GM18870 (cell line): Measurements from ENCODE around the gene RBMS1.

Source experiments
- ATAC-seq: cut with Tn5 transposase; IDR thresholded peaks from one replicate; pipeline ENCODE4 v1.9.1; 2021; ENCODE audit warnings: moderate library complexity; ENCODE audit not compliant: unreplicated experiment

RBMS1 gene

GRCh38 chr2:160411167-160411566, 82.4 kb downstream of the RBMS1 start:
- ATAC-seq, result peak; percentile 38

DNA sequence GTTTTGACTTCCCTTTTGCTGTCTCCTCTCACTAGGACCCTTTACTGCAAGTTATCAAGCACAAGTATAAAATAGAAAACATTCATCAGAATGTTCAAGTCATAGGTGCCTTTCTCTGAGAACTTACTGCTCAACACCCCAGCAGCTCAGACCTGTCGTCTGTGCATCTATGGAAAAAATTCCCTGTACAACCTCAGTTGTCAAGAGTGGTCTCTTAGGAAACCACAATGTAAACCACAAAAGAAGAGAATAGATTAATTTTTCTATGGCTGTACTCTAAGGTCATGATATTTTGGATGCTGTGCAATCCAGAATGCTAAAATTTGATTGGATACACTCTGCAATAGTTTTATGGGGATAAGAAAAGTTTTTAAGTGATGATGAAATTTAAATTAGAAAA, 84.1 kb downstream of the RBMS1 start:
- ATAC-seq, result no peak

- ATAC-seq, result no peak
Observed at GRCh38 chr2:160408959-160409291, 84.7 kb downstream of the RBMS1 start.

- ATAC-seq, result no peak
Observed at GRCh38 chr2:160408173-160408958, 85.2 kb downstream of the RBMS1 start.

- ATAC-seq, result peak; percentile 21
Observed at GRCh38 chr2:160407393-160408172, 86.0 kb downstream of the RBMS1 start.

DNA sequence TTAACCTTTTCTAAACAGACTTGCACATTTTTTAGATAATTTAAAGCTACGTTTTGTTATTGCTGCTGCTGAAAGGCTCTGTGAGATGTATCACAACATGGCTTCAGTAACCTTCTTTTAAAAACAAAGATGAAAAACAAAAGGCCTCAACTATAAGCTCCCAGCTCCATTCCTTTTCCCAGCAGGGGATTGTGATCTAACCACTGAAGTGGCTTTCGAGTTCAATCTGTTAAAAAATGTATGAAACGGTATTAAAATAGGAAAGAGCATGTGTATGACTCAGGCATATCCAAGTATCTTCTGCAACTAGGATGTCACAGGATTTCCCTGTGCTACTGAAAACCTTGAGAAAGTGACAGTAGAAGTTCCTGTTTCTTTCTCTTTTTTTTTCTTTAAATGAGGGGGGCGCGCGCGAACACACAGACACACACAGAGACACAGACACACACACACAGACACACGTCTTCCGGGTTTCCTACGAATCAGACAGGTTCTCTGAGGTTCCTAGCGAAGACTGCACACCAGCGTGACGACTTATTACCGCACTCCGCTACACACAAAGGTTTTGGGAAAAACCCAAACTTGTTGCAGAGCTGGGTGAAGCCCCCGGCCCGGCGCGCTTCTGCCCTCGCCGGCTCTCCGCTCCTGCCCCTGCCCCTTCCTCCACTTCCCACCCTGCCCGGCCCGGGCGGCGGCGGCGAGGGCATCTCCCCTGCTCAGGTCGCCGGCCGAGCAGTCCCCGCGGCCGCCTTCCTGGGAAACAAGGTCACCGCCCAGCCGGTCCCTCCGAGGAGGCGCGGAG, 86.8 kb downstream of the RBMS1 start:
- peak; percentile 57 for ATAC-seq

DNA sequence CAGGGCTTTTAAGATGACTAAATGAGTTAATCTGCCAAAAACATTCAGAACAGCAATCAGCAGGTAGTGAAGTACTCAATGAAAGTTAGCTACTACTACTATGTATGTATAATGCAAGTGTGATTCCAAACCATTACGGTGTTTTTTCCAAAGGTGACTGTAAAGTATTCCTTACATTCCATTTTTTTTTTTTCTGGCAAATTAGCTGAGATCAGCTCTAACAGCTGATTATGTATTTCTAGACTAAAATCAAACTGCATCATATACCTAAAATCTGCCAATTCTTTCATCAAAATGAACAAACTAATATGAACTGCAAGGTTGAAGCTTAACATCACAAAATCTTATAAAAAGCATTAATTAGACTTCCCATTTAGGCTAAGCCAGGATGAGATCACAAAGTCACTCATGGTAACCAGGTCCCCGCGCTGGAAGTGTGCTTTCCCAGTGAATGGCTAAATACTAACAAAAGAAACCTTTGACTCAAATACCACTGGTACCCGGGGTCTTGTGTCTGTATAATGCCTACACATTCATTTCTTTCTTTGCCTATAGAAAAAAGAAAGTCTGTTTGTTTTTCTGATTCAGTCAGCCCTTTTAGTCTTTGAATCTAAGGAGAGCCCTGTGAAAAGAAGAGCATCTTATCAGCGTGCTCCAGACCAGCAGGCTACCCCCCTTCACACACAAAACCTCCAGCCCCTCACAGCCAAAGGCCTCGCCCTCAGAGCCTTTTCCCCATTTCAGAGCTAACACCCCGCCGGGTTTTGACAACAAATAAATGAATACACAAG, 88.3 kb downstream of the RBMS1 start:
- no peak for ATAC-seq

DNA sequence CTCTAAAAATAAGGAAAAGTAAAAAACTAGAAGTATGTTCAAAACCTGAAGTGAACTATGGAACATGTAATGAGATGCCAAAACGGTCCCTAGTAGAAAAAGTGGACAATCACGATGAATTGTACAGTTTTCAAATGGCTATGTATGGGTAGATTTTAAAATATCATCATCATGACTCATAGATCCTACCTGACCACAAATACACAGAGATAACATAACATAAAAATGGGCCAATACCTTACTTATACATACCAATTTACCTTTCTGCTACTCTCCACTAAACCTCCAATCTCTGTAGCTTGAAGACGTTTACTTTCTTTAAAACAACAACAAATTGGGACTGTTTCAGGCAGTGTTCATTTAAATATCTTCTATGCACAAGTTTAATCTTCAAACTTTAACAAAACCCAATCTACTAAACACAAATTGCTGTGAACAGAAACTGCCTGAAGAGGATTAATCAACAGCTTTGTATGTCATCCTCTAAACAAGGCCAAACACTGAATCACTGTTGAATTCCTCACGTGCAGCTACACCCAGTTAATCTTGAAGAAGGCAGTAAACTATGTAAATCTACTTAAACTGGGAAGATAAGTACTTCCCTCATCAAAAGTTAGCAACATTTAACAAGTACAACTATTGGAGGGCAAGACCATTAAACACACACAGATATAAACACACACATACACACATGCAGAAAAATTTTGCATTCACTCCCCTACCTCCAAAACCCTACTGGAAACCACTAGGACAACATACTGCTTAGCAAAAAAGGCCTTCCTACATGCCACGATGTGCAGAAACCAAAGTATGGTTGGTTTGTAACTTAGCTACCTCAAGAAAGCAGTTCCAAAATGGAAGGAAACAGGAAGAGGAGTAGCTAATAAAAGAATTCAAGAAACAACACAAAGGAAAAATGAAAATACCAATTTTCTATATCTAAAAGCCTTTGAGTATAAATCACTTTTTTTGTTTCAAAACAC, 90.3 kb downstream of the RBMS1 start:
- no peak for ATAC-seq

DNA sequence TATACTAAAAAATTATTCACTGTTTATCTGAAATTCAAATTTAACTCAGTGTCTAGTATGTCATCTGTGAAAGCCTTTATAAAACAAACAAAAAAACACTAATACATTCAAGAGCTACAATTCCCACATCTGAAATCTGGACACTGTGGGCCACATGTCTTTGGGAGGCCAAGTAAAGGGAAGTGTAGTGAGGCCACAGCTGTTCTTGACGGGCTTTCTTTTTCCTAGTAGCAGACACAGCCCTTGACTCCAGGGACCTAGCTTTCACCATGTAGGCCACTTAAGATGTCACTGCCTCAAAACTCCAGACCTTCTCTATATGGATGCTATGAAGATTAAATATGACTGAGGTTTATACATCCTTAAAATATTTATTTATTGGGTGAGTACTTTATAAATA, 91.1 kb downstream of the RBMS1 start:
- ATAC-seq, result no peak

GRCh38 chr2:160401895-160402294, 91.7 kb downstream of the RBMS1 start:
- no peak for ATAC-seq

- no peak for ATAC-seq
Observed at GRCh38 chr2:160399880-160400279, 93.7 kb downstream of the RBMS1 start.

GRCh38 chr2:160397530-160397865, 96.1 kb downstream of the RBMS1 start:
- ATAC-seq, result no peak

GRCh38 chr2:160394153-160394552, 99.5 kb downstream of the RBMS1 start:
- ATAC-seq, result peak; percentile 100

- no peak for ATAC-seq
Observed at GRCh38 chr2:160392201-160392600, 101.4 kb downstream of the RBMS1 start.

DNA sequence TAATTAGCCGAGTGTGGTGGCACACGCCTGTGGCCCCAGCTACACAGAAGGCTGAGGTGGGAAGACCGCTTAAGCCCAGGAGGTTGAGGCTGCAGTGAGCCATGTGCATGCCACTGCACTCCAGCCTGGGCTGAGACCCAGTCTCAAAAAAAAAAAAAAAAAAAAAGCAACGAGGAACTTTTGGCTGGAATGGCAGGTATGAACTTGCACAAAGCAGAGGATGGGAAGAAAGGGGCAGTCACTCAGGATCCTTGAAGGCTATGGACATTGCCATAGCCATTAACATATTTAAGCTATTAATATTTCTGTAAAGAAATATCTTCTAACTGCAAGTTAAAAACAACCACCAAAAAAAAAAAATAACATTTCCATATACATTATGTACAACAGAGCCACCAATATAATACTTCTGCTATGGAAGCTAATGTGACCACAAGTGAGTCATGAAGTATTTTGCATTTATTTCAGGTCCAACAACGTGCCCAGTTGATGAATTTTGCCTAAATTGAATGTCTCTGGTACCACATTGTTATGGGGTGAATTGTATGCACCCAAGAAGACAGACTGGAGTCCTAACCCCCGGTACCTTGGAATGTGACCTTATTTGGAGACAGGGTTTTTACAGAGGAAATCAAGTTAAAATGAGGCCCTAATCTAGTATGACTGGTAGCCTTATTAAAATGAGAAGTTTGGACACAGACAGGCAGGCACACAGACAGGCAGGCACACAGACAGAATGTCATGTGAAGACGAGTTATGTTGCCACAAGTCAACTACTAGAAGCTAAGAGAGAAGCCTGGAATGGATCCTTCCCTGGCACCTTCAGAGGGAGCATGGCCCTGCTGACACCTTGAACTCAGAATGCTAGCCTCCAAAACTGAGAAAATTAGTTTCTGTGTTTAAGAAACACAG, 102.8 kb downstream of the RBMS1 start:
- ATAC-seq, result no peak

GRCh38 chr2:160389875-160390274, 103.7 kb downstream of the RBMS1 start:
- no peak for ATAC-seq

DNA sequence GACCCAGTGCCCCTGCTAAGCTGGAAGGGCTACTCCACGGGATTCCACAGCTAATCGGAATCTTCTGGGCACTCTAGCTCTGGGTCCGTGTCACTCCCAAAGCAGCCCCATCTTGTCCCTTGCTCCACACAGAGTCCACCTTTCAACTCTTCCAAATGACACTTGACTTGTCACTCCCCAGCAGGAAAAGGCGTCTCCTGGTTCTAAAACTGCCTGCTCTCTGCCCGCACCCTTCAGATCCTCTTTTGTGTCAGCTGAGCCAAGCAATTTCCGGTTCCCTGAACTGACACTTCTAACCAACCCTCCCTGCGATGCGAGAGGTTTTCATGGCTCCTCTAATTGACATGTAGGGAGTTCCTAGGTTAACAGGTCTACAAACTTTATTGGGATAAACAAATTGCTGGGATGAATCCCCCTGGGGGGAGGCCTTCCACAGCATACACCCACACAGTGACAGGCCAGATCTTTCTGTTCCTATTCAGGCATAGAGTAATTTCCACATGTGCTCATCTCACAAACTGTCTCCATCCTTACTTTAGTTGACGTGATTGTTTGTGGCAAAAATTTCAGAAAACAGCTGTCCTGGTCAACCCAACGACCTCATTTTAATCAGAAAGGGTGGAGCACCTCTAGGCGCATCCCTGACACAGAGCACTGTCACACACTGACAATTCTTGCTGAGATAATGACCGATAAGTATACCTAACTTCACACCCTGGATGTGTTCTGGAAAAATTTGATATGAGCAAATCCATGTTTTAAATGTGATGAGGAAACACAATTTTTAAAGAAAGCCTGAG, 104.9 kb downstream of the RBMS1 start:
- peak; percentile 50 for ATAC-seq
